Mesenchymal stem cell (in vitro differentiated cells and primary cell): ENCODE measurements around the gene DCLRE1B.

Experiments
- DNase-seq: peaks from one replicate; pipeline ENCODE4 v3.0.0-alpha.2; 2013
- H2AFZ ChIP-seq: one replicate; pipeline ENCODE4 v1.6.1; 2013; ENCODE audit warnings: low read depth, mild to moderate bottlenecking, control low read depth, inconsistent platforms, low read length, moderate library complexity
- H2AK5ac ChIP-seq: 2 replicates; pipeline ENCODE4 v1.6.1; 2013; ENCODE audit warnings: low read length, moderate library complexity, mild to moderate bottlenecking, inconsistent platforms; ENCODE audit not compliant: severe bottlenecking
- H2BK120ac ChIP-seq: one replicate; pipeline ENCODE4 v1.6.1; 2013; ENCODE audit warnings: low read depth, mild to moderate bottlenecking, inconsistent platforms, low read length, moderate library complexity
- H2BK12ac ChIP-seq, 2 experiments: one replicate each; pipeline ENCODE4 v1.6.1; 2013; ENCODE audit warnings: inconsistent platforms in 2 of 2, low read length in 2 of 2, mild to moderate bottlenecking in 2 of 2, moderate library complexity in 2 of 2, control low read depth in 1 of 2
- H2BK15ac ChIP-seq: one replicate; pipeline ENCODE4 v1.6.1; 2013; ENCODE audit warnings: mild to moderate bottlenecking, low read depth, inconsistent platforms; ENCODE audit not compliant: poor library complexity, severe bottlenecking
- H2BK5ac ChIP-seq: 2 replicates; pipeline ENCODE4 v1.6.1; 2013; ENCODE audit warnings: low read depth, mild to moderate bottlenecking, low read length, control low read depth, inconsistent platforms; ENCODE audit not compliant: poor library complexity, severe bottlenecking
- H3K14ac ChIP-seq, 2 experiments: one replicate each; pipeline ENCODE4 v1.6.1; 2013; ENCODE audit warnings: inconsistent platforms in 2 of 2, low read length in 2 of 2, control low read depth in 1 of 2, mild to moderate bottlenecking in 1 of 2, moderate library complexity in 1 of 2
- H3K18ac ChIP-seq, 2 experiments: one replicate each; pipeline ENCODE4 v1.6.1; 2013; ENCODE audit warnings: inconsistent platforms in 2 of 2, low read length in 2 of 2, control low read depth in 1 of 2, low read depth in 1 of 2, mild to moderate bottlenecking in 1 of 2
- H3K23ac ChIP-seq, 2 experiments: one replicate each; pipeline ENCODE4 v1.6.1; 2013; ENCODE audit warnings: inconsistent platforms in 2 of 2, low read length in 2 of 2, mild to moderate bottlenecking in 2 of 2, moderate library complexity in 2 of 2, control low read depth in 1 of 2
- H3K27ac ChIP-seq: 2 replicates; pipeline ENCODE4 v1.5.1; 2013; ENCODE audit warnings: mild to moderate bottlenecking, moderate library complexity, low read length, control low read depth, inconsistent platforms; ENCODE audit not compliant: poor library complexity, severe bottlenecking
- H3K27me3 ChIP-seq, 2 experiments: 2 replicates each; pipeline versions ENCODE4 v1.6.1 to v1.7.0; 2013; ENCODE audit warnings: low read length in 2 of 2, mild to moderate bottlenecking in 2 of 2, moderate library complexity in 2 of 2, control low read depth in 1 of 2, inconsistent platforms in 1 of 2; ENCODE audit not compliant: control insufficient read depth in 1 of 2, insufficient read depth in 1 of 2
- H3K36me3 ChIP-seq, 2 experiments: 2 replicates each; pipeline versions ENCODE4 v1.6.1 to v1.7.0; 2013; ENCODE audit warnings: low read length in 2 of 2, control low read depth in 1 of 2, inconsistent platforms in 1 of 2, low read depth in 1 of 2, mild to moderate bottlenecking in 1 of 2; ENCODE audit not compliant: insufficient read depth in 2 of 2, control insufficient read depth in 1 of 2
- H3K4ac ChIP-seq, 2 experiments: one replicate each; pipeline ENCODE4 v1.6.1; 2013; ENCODE audit warnings: inconsistent platforms in 2 of 2, low read length in 2 of 2, mild to moderate bottlenecking in 2 of 2, moderate library complexity in 2 of 2, control low read depth in 1 of 2, low read depth in 1 of 2
- H3K4me1 ChIP-seq: 2 replicates; pipeline ENCODE4 v1.6.1; 2013; ENCODE audit warnings: low read depth, low read length, control low read depth; ENCODE audit not compliant: control insufficient read depth, insufficient read depth
- H3K4me2 ChIP-seq: 2 replicates; pipeline ENCODE4 v1.6.1; 2013; ENCODE audit warnings: low read length, mild to moderate bottlenecking, inconsistent platforms; ENCODE audit not compliant: poor library complexity, severe bottlenecking
- H3K4me3 ChIP-seq, 2 experiments: 2 replicates each; pipeline versions ENCODE4 v1.5.1 to v1.7.0; 2013; ENCODE audit warnings: low read length in 2 of 2, mild to moderate bottlenecking in 2 of 2, control low read depth in 1 of 2, low read depth in 1 of 2; ENCODE audit not compliant: insufficient read depth in 1 of 2
- H3K79me1 ChIP-seq: replicated peaks from 2 replicates; pipeline ENCODE4 v1.6.1; 2013; ENCODE audit warnings: mild to moderate bottlenecking, control low read depth, low read length, inconsistent platforms; ENCODE audit not compliant: poor library complexity, severe bottlenecking
- H3K9ac ChIP-seq: 2 replicates; pipeline ENCODE4 v1.7.0; 2013; ENCODE audit warnings: mild to moderate bottlenecking, low read length, moderate library complexity
- H3K9me3 ChIP-seq: 2 replicates; pipeline ENCODE4 v1.7.0; 2013; ENCODE audit warnings: mild to moderate bottlenecking, low read length; ENCODE audit not compliant: control insufficient read depth
- H4K8ac ChIP-seq: one replicate; pipeline ENCODE4 v1.6.1; 2013; ENCODE audit warnings: inconsistent platforms, mild to moderate bottlenecking, low read length, moderate library complexity
- H4K91ac ChIP-seq: one replicate; pipeline ENCODE4 v1.6.1; 2013; ENCODE audit warnings: mild to moderate bottlenecking, low read length, inconsistent platforms
- WGBS: methylation state at CpG from one replicate; pipeline ENCODE4 v1.1.7; 2013; ENCODE audit warnings: mixed read lengths; 5-methylcytosine and 5-hydroxymethylcytosine counted together

DCLRE1B gene

GRCh38 chr1:113861641-113862040 lies 43.5 kb upstream of the DCLRE1B start:
- no peak overlapping the region for H2BK15ac ChIP-seq
- H3K18ac ChIP-seq: no peak overlapping the region
- DNase-seq: no peak
- H2BK5ac ChIP-seq: no peak overlapping the region
- peaks cover 2% of the 10 kb centered on the region for H3K4me1 ChIP-seq
- no peak overlapping the region for H3K27ac ChIP-seq
- H2BK120ac ChIP-seq: no peak overlapping the region
- no peaks in the 10 kb centered on the region for H3K27me3 ChIP-seq
- no peaks in the 10 kb centered on the region for H3K9me3 ChIP-seq
- no peak overlapping the region for H3K9ac ChIP-seq
- WGBS: 99% methylated on average over 4 of the region's 5 CpGs
- no peak overlapping the region for H3K4me2 ChIP-seq
- H3K4ac ChIP-seq: no peak overlapping the region
- no peak overlapping the region for H4K8ac ChIP-seq
- no peaks in the 10 kb centered on the region for H3K36me3 ChIP-seq
- no peak overlapping the region for H2AK5ac ChIP-seq
- H3K4me3 ChIP-seq: no peak overlapping the region
- H2AFZ ChIP-seq: no peak overlapping the region
- no peak overlapping the region for H3K23ac ChIP-seq
- no peaks in the 10 kb centered on the region for H3K79me1 ChIP-seq
- no peak overlapping the region for H2BK12ac ChIP-seq
- no peak overlapping the region for H3K14ac ChIP-seq
- H4K91ac ChIP-seq: no peak overlapping the region

- Histone ChIP-seq H2BK5ac (no peak overlapping the region), H3K4me1 (peaks cover 2% of the 10 kb centered on the region), H3K9ac (peak overlapping the region; percentile 70), H3K23ac (no peak overlapping the region), H3K4me3 (no peak overlapping the region), H3K27ac (no peak overlapping the region), H3K36me3 (no peaks in the 10 kb centered on the region), H2AK5ac (no peak overlapping the region), H2AFZ (no peak overlapping the region), H3K79me1 (no peaks in the 10 kb centered on the region), H3K27me3 (no peaks in the 10 kb centered on the region), H4K91ac (no peak overlapping the region), H3K18ac (no peak overlapping the region), H2BK15ac (no peak overlapping the region), H2BK12ac (no peak overlapping the region), H3K9me3 (no peaks in the 10 kb centered on the region), H4K8ac (no peak overlapping the region), H3K4ac (no peak overlapping the region), H3K4me2 (no peak overlapping the region), H3K14ac (no peak overlapping the region), H2BK120ac (no peak overlapping the region)
- DNase-seq: no peak
- WGBS: 94% methylated on average over 3 of the region's 4 CpGs
Measured at GRCh38 chr1:113868387-113869083, 36.6 kb upstream of the DCLRE1B start.

GRCh38 chr1:113870778-113871177 lies 34.3 kb upstream of the DCLRE1B start:
- Histone ChIP-seq H3K27ac (no peak overlapping the region), H3K4me2 (no peak overlapping the region), H3K4ac (no peak overlapping the region)

GRCh38 chr1:113871597-113872113 lies 33.5 kb upstream of the DCLRE1B start, which contains the start of gene PTPN22:
Gene PTPN22 (minus strand): TSS chr1:113871712.
- Histone ChIP-seq H4K8ac (peak within 1 kb of the TSS; percentile 43), H3K18ac (no peak within 1 kb of the TSS), H3K27me3 (no peaks in the 10 kb centered on the region), H3K36me3 (no peaks in the 10 kb centered on the region), H3K9ac (peak within 1 kb of the TSS; percentile 74), H3K4me1 (peaks cover 2% of the 10 kb centered on the region), H2BK15ac (no peak within 1 kb of the TSS), H3K23ac (no peak within 1 kb of the TSS), H3K4me3 (peak within 1 kb of the TSS in 1 of 2 experiments; percentile 25), H4K91ac (no peak within 1 kb of the TSS), H3K27ac (no peak within 1 kb of the TSS), H2BK120ac (no peak within 1 kb of the TSS), H3K79me1 (no peaks in the 10 kb centered on the region), H2BK5ac (no peak within 1 kb of the TSS), H3K4me2 (peak within 1 kb of the TSS; percentile 25), H3K9me3 (no peaks in the 10 kb centered on the region), H2AFZ (peak within 1 kb of the TSS; percentile 72), H3K14ac (no peak within 1 kb of the TSS), H2BK12ac (no peak within 1 kb of the TSS), H3K4ac (no peak within 1 kb of the TSS), H2AK5ac (no peak within 1 kb of the TSS)
- DNase-seq: peak; percentile 53
- WGBS: 61% methylated on average over 4 of the region's 4 CpGs

More at GRCh38 chr1:113870778-113871177, 34.3 kb upstream of the DCLRE1B start:
- H2AFZ ChIP-seq: no peak overlapping the region
- no peaks in the 10 kb centered on the region for H3K79me1 ChIP-seq
- peak overlapping the region; percentile 74 for H3K9ac ChIP-seq
- H4K91ac ChIP-seq: no peak overlapping the region
- peak overlapping the region in 1 of 2 experiments; percentile 25 for H3K4me3 ChIP-seq
- no peaks in the 10 kb centered on the region for H3K36me3 ChIP-seq
- H3K23ac ChIP-seq: no peak overlapping the region
- H2BK15ac ChIP-seq: no peak overlapping the region
- H2BK12ac ChIP-seq: no peak overlapping the region
- H3K9me3 ChIP-seq: no peaks in the 10 kb centered on the region
- no peak overlapping the region for H2BK5ac ChIP-seq
- WGBS: 93% methylated on average over 3 of the region's 3 CpGs
- no peak overlapping the region for H4K8ac ChIP-seq
- H3K27me3 ChIP-seq: no peaks in the 10 kb centered on the region
- H3K4me1 ChIP-seq: peaks cover 2% of the 10 kb centered on the region
- no peak overlapping the region for H3K18ac ChIP-seq
- no peak overlapping the region for H3K14ac ChIP-seq
- no peak for DNase-seq
- H2AK5ac ChIP-seq: no peak overlapping the region
- no peak overlapping the region for H2BK120ac ChIP-seq
